OCI-M2 (cell line): Measurements from ENCODE around the gene TSTD1.
"Not testable (repeated sequence)": the region's sequence is repeated elsewhere in the genome, so short reads cannot be mapped to it uniquely, and the experiment has no call there.

ENCODE experiments used
- DNase-seq: peaks from one replicate; lab custom pipeline; 2025; ENCODE audit not compliant: unreplicated experiment; lab: John Stamatoyannopoulos, UW

TSTD1 gene

GRCh38 chr1:161039154-161039545 is 386 bp upstream of the TSTD1 start:
- no peak for DNase-seq

- DNase-seq, result no peak
Measured at GRCh38 chr1:161037661-161038522, 872 bp downstream of the TSTD1 start.

DNA sequence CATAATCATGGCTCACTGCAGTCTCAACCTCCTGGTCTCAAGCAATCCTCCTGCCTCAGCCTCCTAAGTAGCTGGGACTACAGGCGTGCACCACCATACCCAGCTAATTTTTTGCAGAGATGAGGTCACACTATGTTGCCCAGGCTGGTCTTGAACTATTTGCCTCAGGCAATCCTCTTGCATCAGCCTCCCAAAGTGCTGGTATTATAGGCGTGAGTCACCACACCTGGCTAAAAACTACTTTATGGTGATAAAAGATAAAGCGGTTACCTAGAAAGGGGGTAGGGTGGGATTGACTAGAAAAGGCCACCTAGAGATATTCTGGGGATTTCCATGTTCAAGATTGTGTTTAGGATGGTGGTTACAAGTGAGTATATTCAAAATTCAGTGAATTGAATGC is 5.0 kb downstream of the TSTD1 start:
- DNase-seq, result no peak

DNA sequence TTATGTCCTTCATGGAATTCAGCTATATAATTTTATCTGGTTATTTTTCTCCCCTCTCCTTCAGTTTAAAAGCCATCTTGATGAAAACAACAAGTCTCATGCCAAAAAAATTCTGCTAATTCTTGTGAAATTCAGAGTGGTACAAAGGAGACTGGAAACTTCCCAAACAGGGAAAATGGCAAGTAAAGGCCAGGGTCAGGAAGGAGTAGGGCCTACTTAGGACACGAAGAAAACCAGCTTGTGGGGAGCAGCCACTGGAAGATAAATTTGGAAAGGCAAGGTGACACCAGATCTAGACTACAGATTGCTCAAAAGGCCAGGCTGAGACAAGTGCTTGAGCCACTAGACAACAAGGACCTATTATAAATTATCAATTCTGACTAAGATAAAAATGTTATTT is 6.4 kb downstream of the TSTD1 start:
- DNase-seq, result no peak

DNA sequence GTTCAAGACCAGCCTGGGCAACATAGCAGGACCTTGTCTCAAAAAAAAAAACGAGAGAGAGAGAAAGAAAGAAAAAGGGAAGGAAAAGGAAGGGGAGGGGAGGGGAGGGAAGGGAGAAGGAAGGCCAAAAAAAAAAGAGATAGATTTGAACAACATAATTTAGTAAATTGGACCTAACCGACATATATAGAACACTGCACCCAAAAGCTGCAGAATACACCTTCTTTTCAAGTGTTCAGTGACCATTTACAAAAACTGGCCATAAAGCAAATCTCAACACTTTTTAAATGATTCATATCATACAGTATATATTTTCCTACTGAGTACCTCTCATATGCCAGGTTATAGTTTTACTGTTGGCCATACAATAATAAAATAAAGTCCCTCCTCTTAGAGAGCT is 6.9 kb downstream of the TSTD1 start:
- no peak for DNase-seq

DNA sequence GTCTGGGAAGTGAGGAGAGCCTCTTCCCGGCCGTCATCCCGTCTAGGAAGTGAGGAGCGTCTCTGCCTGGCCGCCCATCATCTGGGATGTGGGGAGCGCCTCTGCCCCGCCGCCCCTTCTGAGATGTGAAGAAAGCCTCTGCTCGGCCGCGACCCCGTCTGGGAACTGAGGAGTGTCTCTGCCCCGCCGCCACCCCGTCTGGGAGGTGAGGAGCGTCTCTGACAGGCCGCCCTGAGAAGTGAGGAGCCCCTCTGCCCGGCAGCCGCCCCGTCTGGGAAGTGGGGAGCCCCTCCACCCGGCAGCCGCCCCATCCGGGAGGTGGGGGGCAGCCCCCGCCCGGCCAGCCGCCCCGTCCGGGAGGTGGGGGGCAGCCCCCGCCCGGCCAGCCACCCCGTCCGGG is 9.3 kb downstream of the TSTD1 start:
- DNase-seq, result not testable (repeated sequence)

DNA sequence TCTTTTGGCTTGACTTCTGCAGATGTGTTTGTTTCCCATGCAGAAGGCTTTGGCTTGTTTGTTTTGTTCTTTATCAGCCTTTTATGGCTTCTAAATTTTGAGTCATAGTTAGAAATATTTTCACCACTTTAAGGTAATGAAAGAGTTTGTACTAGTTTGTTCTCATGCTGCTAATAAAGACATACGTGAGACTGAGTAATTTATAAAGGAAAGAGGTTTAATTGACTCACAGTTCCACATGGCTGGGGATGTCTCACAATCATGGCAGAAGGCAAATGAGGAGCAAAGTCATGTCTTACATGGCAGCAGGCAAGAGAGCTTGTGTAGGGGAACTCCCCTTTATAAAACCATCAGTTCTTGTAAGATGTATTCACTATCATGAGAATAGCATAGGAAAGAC is 11.8 kb downstream of the TSTD1 start:
- DNase-seq, result not testable (repeated sequence)

DNA sequence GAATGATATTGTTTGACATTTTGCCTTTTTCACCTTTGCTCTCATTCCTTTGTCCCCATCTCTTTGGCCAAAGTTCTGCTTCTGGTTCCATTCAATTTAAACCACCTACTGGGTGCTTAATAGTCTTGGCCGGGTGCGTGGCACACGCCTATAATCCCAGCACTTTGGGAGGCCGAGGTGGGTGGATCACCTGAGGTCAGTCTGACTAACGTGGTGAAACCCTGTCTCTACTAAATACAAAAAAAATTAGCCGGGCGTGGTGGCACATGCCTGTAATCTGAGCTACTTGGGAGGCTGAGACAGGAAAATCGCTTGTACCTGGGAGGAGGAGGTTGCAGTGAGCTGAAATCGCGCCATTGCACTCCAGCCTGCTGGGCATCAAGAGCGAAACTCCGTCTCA is 16.3 kb downstream of the TSTD1 start:
- not testable (repeated sequence) for DNase-seq

GRCh38 chr1:161021970-161022353 is 16.8 kb downstream of the TSTD1 start:
- no peak for DNase-seq

DNA sequence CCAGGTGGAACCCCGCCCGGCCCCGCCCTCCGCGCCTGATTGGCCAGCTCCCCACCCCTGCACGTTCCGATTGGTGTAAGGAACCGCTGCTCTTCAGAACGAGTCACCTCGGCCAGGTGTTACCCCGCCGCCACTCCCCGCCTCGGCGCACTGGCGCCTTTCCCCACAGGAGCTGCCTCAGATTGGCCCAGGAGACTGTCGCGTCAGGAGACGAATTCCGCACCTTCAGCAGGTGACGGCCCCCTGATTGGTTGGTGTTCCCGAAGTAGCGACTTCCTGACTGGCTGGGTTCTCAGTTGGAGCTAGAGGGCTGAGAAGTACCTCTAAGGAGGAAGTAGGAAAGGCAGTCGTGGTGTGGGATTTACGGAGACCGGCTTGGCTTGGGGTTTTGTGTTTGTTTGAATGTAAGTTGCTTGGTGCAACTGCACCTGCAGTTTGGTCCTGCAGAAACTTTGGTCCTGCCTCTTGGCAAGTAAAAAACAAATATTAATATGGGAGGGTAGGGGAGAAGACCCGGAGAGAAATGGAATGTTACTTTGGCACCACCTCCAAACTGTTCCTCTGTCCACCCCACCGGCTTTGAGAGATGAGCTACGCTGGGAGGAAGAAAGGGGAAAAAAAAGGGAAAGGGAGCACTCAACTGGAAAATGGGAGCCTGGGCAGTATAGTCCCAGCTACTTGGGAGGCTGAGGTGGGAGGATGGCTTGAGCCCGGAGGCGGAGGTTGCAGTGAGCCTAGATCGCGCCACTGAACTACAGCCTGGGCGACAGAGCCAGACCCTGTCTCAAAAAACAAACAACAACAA is 17.4 kb downstream of the TSTD1 start:
- peak; percentile 73 for DNase-seq

GRCh38 chr1:161020509-161021164 is 18.1 kb downstream of the TSTD1 start, which contains the start of gene F11R:
Gene F11R (minus strand): TSS chr1:161021152. CDS start chr1:161021073, 79 bp downstream.
- peak; percentile 73 for DNase-seq

- no peak for DNase-seq
Measured at GRCh38 chr1:161019751-161020495, 18.8 kb downstream of the TSTD1 start.

DNA sequence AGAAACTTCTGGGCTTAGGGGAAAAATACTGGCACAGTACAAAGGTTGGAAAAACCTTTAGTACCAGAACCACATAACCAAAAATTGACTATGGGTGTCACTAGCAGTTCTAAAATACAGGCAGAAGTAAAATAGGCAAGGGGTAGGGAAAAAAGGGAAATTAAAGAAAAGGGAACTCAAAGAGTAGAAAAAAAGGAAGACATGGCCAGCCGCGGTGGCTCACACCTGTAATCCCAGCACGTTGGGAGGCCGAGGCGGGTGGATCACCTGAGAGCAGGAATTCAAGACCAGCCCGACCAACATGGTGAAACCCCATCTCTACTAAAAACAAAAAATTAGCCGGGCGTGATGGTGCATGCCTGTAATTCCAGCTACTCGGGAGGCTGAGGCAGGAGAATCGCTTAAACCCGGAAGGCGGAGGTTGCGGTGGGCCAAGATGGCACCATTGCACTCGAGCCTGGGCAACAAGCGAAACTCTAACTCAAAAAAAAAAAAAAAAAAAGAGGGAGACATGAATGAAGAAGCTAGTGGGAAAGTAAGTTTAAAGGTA is 19.6 kb downstream of the TSTD1 start:
- DNase-seq, result not testable (repeated sequence)

- DNase-seq, result no peak
Measured at GRCh38 chr1:161018631-161018930, 20.2 kb downstream of the TSTD1 start.

DNA sequence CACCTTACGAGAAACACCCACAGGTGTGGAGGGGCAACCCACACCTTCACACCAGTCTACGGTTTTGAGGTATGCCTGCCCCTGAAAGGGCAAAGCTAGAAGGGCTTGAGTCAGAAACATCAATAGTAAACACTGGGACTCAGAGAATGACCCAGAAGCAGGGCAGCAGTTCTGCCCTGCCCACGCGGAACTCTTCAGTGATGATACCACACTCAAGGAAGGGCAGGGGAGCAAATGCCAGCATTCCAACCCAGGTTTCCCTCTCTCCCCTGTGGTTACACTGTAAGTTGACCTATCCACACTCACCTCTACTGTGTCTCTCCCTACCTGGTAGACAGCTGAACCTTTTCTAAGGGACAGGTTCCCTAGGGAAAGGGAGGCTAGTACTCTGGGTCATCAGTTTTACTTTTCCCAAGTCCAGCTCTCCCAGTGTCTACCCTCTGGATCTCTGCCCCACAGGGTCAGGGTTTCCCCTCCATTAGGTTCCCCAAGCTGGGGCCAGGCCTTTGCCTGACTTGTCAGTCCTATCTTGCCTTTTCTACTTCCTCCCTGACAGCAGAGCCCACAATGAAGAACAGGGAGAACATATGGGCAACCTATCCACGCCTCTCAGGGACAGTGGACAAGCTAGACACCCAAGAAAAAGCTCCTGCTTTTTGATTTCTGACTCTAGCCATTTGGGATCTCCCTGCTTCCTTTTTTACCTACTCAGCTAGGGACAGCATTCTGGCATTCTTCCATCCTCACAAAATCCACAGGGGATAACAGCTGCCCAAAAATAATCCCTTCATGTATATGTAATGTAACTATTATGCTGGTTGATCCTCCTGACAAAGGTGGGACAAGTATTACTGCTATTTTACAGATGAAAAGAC is 20.8 kb downstream of the TSTD1 start:
- DNase-seq, result no peak

GRCh38 chr1:161017181-161017580 is 21.6 kb downstream of the TSTD1 start:
- DNase-seq, result not testable (repeated sequence)

- not testable (repeated sequence) for DNase-seq
Measured at GRCh38 chr1:161016683-161017082, 22.1 kb downstream of the TSTD1 start.

GRCh38 chr1:161013488-161014230 is 25.1 kb downstream of the TSTD1 start:
- no peak for DNase-seq

GRCh38 chr1:161013131-161013487 is 25.7 kb downstream of the TSTD1 start:
- DNase-seq, result no peak
